ENCODE results near the gene C4orf36.

GRCh38 chr4:86848136-86848535 is 44.1 kb downstream of the C4orf36 start:
- TF ChIP-seq CTCF (IDR thresholded peaks at IDR 0.05; ENCODE audit: low read length): no peak
- TF ChIP-seq EZH2 (optimal IDR thresholded peaks at IDR 0.05; ENCODE audit: low read depth, low read length): no peak

All from MM.1S (cell line).